GM18861 (cell line): ENCODE data around the gene C5.
A peak's percentile ranks its signal among the peaks of the same experiment; 100 is the strongest.
"Not testable (repeated sequence)": the region's sequence is repeated elsewhere in the genome, so short reads cannot be mapped to it uniquely, and the experiment has no call there.

Source experiments
- ATAC-seq: cut with Tn5 transposase; IDR thresholded peaks from one replicate; pipeline ENCODE4 v1.9.1; 2021; ENCODE audit not compliant: unreplicated experiment

Gene C5

GRCh38 chr9:121050128-121050988, at the start of gene C5:
TSS of gene C5 (minus strand) at chr9:121050275. CDS start at chr9:121050246, 29 bp downstream.
- ATAC-seq: no peak

GRCh38 chr9:121098567-121099198, 48.6 kb upstream of the C5 start:
- no peak for ATAC-seq

GRCh38 chr9:121095057-121095456, 45.0 kb upstream of the C5 start:
- no peak for ATAC-seq

GRCh38 chr9:121090743-121091142, 40.7 kb upstream of the C5 start:
- ATAC-seq: not testable (repeated sequence)

- ATAC-seq: no peak
These were observed 38.5 kb upstream of the C5 start for GRCh38 chr9:121088576-121088975.

GRCh38 chr9:121085661-121086060, 35.6 kb upstream of the C5 start:
- no peak for ATAC-seq

GRCh38 chr9:121082075-121082474, 32.0 kb upstream of the C5 start:
- no peak for ATAC-seq

- no peak for ATAC-seq
These were observed 25.4 kb upstream of the C5 start for GRCh38 chr9:121075251-121076036.

GRCh38 chr9:121074370-121075250, 24.5 kb upstream of the C5 start, which contains the start of gene CNTRL:
TSS of gene CNTRL (plus strand) at chr9:121074955. CDS start at chr9:121088327, 13,372 bp downstream.
- ATAC-seq: peak; percentile 49

GRCh38 chr9:121073038-121073437, 23.0 kb upstream of the C5 start:
- ATAC-seq: no peak

GRCh38 chr9:121071756-121072421, 21.8 kb upstream of the C5 start:
- ATAC-seq: peak; percentile 42

GRCh38 chr9:121071370-121071755, 21.3 kb upstream of the C5 start:
- ATAC-seq: peak; percentile 3

GRCh38 chr9:121069396-121069795, 19.3 kb upstream of the C5 start:
- no peak for ATAC-seq

- ATAC-seq: no peak
These were observed 17.6 kb upstream of the C5 start for GRCh38 chr9:121067640-121068039.

- ATAC-seq: no peak
These were observed 16.8 kb upstream of the C5 start for GRCh38 chr9:121066850-121067249.

- no peak for ATAC-seq
These were observed 10.0 kb upstream of the C5 start for GRCh38 chr9:121059998-121060636.

- ATAC-seq: no peak
These were observed 9.4 kb upstream of the C5 start for GRCh38 chr9:121059513-121059912.

- ATAC-seq: no peak
These were observed 7.7 kb upstream of the C5 start for GRCh38 chr9:121057821-121058220.

GRCh38 chr9:121055642-121056143, 5.6 kb upstream of the C5 start:
- ATAC-seq: no peak
